Measurements from ENCODE around the gene RELT. TPM values are rescaled to one million over a fixed set of nuclear protein-coding genes. Genes with fewer than 3 reads are reported as not detected.
A peak's percentile ranks its signal among the peaks of the same experiment; 100 is the strongest.

RELT gene
- total RNA-seq, 2 donors from 2014 or later, result 17.3 to 19.6 TPM

GRCh38 chr11:73413256-73413655, 37.1 kb downstream of the RELT start:
- peak overlapping the region; percentile 32 for H3K27ac Mint-ChIP-seq
- no peak overlapping the region for H3K4me3 Mint-ChIP-seq
- DNase-seq (no peak), ATAC-seq (replicated peaks in 1 of 2) (no peak)
- H3K4me1 Mint-ChIP-seq (ENCODE audit: low read depth), result peaks cover 9% of the 10 kb centered on the region
- H3K27me3 Mint-ChIP-seq (ENCODE audit: low read depth), result no peaks in the 10 kb centered on the region
- peaks cover 3 to 4% of the 10 kb centered on the region in 2 donors for H3K36me3 Mint-ChIP-seq (ENCODE audit: insufficient read depth in 2 of 2)
- no peaks in the 10 kb centered on the region for H3K9me3 Mint-ChIP-seq

GRCh38 chr11:73414977-73415651, 38.9 kb downstream of the RELT start:
- no peaks in the 10 kb centered on the region for H3K27me3 Mint-ChIP-seq (ENCODE audit: low read depth)
- no peaks in the 10 kb centered on the region for H3K36me3 Mint-ChIP-seq (ENCODE audit: insufficient read depth in 2 of 2)
- no peak overlapping the region for H3K4me3 Mint-ChIP-seq
- H3K27ac Mint-ChIP-seq, result no peak overlapping the region
- H3K9me3 Mint-ChIP-seq, result no peaks in the 10 kb centered on the region
- peak in 1 of 2 donors; percentile 62 for ATAC-seq (replicated peaks in 1 of 2)
- peaks cover 9% of the 10 kb centered on the region for H3K4me1 Mint-ChIP-seq (ENCODE audit: low read depth)
- DNase-seq, result no peak

GRCh38 chr11:73415854-73416615, 39.8 kb downstream of the RELT start:
- ATAC-seq (replicated peaks in 1 of 2), result no peak
- Mint-ChIP-seq H3K9me3 (no peaks in the 10 kb centered on the region), H3K27me3 (ENCODE audit: low read depth) (no peaks in the 10 kb centered on the region), H3K27ac (no peak overlapping the region), H3K4me1 (ENCODE audit: low read depth) (peaks cover 9% of the 10 kb centered on the region), H3K4me3 (no peak overlapping the region), H3K36me3 (ENCODE audit: insufficient read depth in 2 of 2) (no peaks in the 10 kb centered on the region)
- no peak for DNase-seq

- H3K4me1 Mint-ChIP-seq (ENCODE audit: low read depth), result peaks cover 9% of the 10 kb centered on the region
- no peak overlapping the region for H3K4me3 Mint-ChIP-seq
- H3K9me3 Mint-ChIP-seq, result no peaks in the 10 kb centered on the region
- no peak for DNase-seq
- no peaks in the 10 kb centered on the region for H3K36me3 Mint-ChIP-seq (ENCODE audit: insufficient read depth in 2 of 2)
- no peaks in the 10 kb centered on the region for H3K27me3 Mint-ChIP-seq (ENCODE audit: low read depth)
- no peak for ATAC-seq (replicated peaks in 1 of 2)
- no peak overlapping the region for H3K27ac Mint-ChIP-seq
Observed at GRCh38 chr11:73416786-73417185, 40.6 kb downstream of the RELT start.

- ATAC-seq (replicated peaks in 1 of 2) (no peak), DNase-seq (no peak)
- Mint-ChIP-seq H3K27ac (no peak overlapping the region), H3K9me3 (no peaks in the 10 kb centered on the region), H3K4me1 (ENCODE audit: low read depth) (peaks cover 9% of the 10 kb centered on the region), H3K36me3 (ENCODE audit: insufficient read depth in 2 of 2) (no peaks in the 10 kb centered on the region), H3K27me3 (ENCODE audit: low read depth) (no peaks in the 10 kb centered on the region), H3K4me3 (no peak overlapping the region)
Observed at GRCh38 chr11:73420136-73420535, 43.9 kb downstream of the RELT start.

- no peak for ATAC-seq (replicated peaks in 1 of 2)
- no peak for DNase-seq
- H3K9me3 Mint-ChIP-seq, result no peaks in the 10 kb centered on the region
- no peaks in the 10 kb centered on the region for H3K36me3 Mint-ChIP-seq (ENCODE audit: insufficient read depth in 2 of 2)
- no peak overlapping the region for H3K27ac Mint-ChIP-seq
- H3K27me3 Mint-ChIP-seq (ENCODE audit: low read depth), result no peaks in the 10 kb centered on the region
- H3K4me1 Mint-ChIP-seq (ENCODE audit: low read depth), result peaks cover 2% of the 10 kb centered on the region
- no peak overlapping the region for H3K4me3 Mint-ChIP-seq
Observed at GRCh38 chr11:73422886-73423285, 46.7 kb downstream of the RELT start.

- Mint-ChIP-seq H3K9me3 (no peaks in the 10 kb centered on the region), H3K4me3 (no peak overlapping the region), H3K4me1 (ENCODE audit: low read depth) (peaks cover 8% of the 10 kb centered on the region), H3K27me3 (ENCODE audit: low read depth) (no peaks in the 10 kb centered on the region), H3K27ac (no peak overlapping the region), H3K36me3 (ENCODE audit: insufficient read depth in 2 of 2) (no peaks in the 10 kb centered on the region)
- no peak for DNase-seq
- ATAC-seq (replicated peaks in 1 of 2), result no peak
Observed at GRCh38 chr11:73423506-73423905, 47.3 kb downstream of the RELT start.

GRCh38 chr11:73425108-73425507, 48.9 kb downstream of the RELT start:
- no peak overlapping the region for H3K27ac Mint-ChIP-seq
- no peak for DNase-seq
- H3K36me3 Mint-ChIP-seq (ENCODE audit: insufficient read depth in 2 of 2), result no peaks in the 10 kb centered on the region
- no peak overlapping the region for H3K4me3 Mint-ChIP-seq
- H3K9me3 Mint-ChIP-seq, result no peaks in the 10 kb centered on the region
- H3K4me1 Mint-ChIP-seq (ENCODE audit: low read depth), result peaks cover 19% of the 10 kb centered on the region
- no peak for ATAC-seq (replicated peaks in 1 of 2)
- no peaks in the 10 kb centered on the region for H3K27me3 Mint-ChIP-seq (ENCODE audit: low read depth)

- H3K4me1 Mint-ChIP-seq (ENCODE audit: low read depth), result peaks cover 19% of the 10 kb centered on the region
- H3K27ac Mint-ChIP-seq, result no peak overlapping the region
- H3K9me3 Mint-ChIP-seq, result no peaks in the 10 kb centered on the region
- ATAC-seq (replicated peaks in 1 of 2) (no peak), DNase-seq (no peak)
- H3K27me3 Mint-ChIP-seq (ENCODE audit: low read depth), result no peaks in the 10 kb centered on the region
- no peak overlapping the region for H3K4me3 Mint-ChIP-seq
- no peaks in the 10 kb centered on the region for H3K36me3 Mint-ChIP-seq (ENCODE audit: insufficient read depth in 2 of 2)
Observed at GRCh38 chr11:73426219-73426850, 50.1 kb downstream of the RELT start.

GRCh38 chr11:73428227-73428626, 52.0 kb downstream of the RELT start:
- no peaks in the 10 kb centered on the region for H3K27me3 Mint-ChIP-seq (ENCODE audit: low read depth)
- ATAC-seq (replicated peaks in 1 of 2) (peak; percentile 82 to 84), DNase-seq (peak in 1 of 2 donors; percentile 10)
- H3K9me3 Mint-ChIP-seq, result no peaks in the 10 kb centered on the region
- H3K4me3 Mint-ChIP-seq, result peak overlapping the region in 1 of 2 donors; percentile 7
- H3K36me3 Mint-ChIP-seq (ENCODE audit: insufficient read depth in 2 of 2), result no peaks in the 10 kb centered on the region
- H3K4me1 Mint-ChIP-seq (ENCODE audit: low read depth), result peaks cover 19% of the 10 kb centered on the region
- H3K27ac Mint-ChIP-seq, result peak overlapping the region; percentile 3

- DNase-seq (no peak), ATAC-seq (replicated peaks in 1 of 2) (peak; percentile 21 to 45)
- Mint-ChIP-seq H3K27me3 (ENCODE audit: low read depth) (no peaks in the 10 kb centered on the region), H3K36me3 (ENCODE audit: insufficient read depth in 2 of 2) (no peaks in the 10 kb centered on the region), H3K27ac (peak overlapping the region; percentile 3), H3K4me1 (ENCODE audit: low read depth) (peaks cover 19% of the 10 kb centered on the region), H3K9me3 (no peaks in the 10 kb centered on the region), H3K4me3 (peak overlapping the region in 1 of 2 donors; percentile 13)
Observed at GRCh38 chr11:73428699-73429098, 52.5 kb downstream of the RELT start.

- Mint-ChIP-seq H3K9me3 (no peaks in the 10 kb centered on the region), H3K4me1 (ENCODE audit: low read depth) (peaks cover 19% of the 10 kb centered on the region), H3K36me3 (ENCODE audit: insufficient read depth in 2 of 2) (no peaks in the 10 kb centered on the region), H3K27me3 (ENCODE audit: low read depth) (no peaks in the 10 kb centered on the region), H3K27ac (peak overlapping the region; percentile 3), H3K4me3 (peak overlapping the region in 1 of 2 donors; percentile 13)
- no peak for ATAC-seq (replicated peaks in 1 of 2)
- DNase-seq, result no peak
Observed at GRCh38 chr11:73429121-73429750, 53.0 kb downstream of the RELT start.

GRCh38 chr11:73430326-73430725, 54.1 kb downstream of the RELT start:
- no peak overlapping the region for H3K4me3 Mint-ChIP-seq
- no peak overlapping the region for H3K27ac Mint-ChIP-seq
- no peaks in the 10 kb centered on the region for H3K27me3 Mint-ChIP-seq (ENCODE audit: low read depth)
- ATAC-seq (replicated peaks in 1 of 2), result no peak
- DNase-seq, result no peak
- no peaks in the 10 kb centered on the region for H3K36me3 Mint-ChIP-seq (ENCODE audit: insufficient read depth in 2 of 2)
- H3K4me1 Mint-ChIP-seq (ENCODE audit: low read depth), result peaks cover 19% of the 10 kb centered on the region
- H3K9me3 Mint-ChIP-seq, result no peaks in the 10 kb centered on the region

All from activated T-cell treated with anti-CD3 and anti-CD28 coated beads, Interleukin-2, amount 50 U/mL, for 72 hours (primary cell).